ENCODE measurements around the gene LRRC2. TPM values are rescaled to one million over a fixed set of nuclear protein-coding genes. Genes with fewer than 3 reads are reported as not detected.

The LRRC2 gene
- total and polyA plus RNA-seq, 9 of the 15 experiments (the other 6 are each of a cell fraction or from before 2014, with no cell fraction given), result 0.01 to 0.04 (median 0.03) TPM; not detected in 5

- TF ChIP-seq RBM22 (IDR thresholded peaks at IDR 0.05; ENCODE audit: low read depth, low read length, poor library complexity, severe bottlenecking) (no peak), MAFK (IDR thresholded peaks at IDR 0.05; ENCODE audit: low read length) (peak; percentile 35; the same call in 1 of the 2 replicates), HES1 (IDR thresholded peaks at IDR 0.05; ENCODE audit: low read depth) (no peak), ZNF263 (CRISPR knock-in tag; IDR thresholded peaks at IDR 0.05; ENCODE audit: borderline replicate concordance) (no peak), ZNF384 (IDR thresholded peaks at IDR 0.05; ENCODE audit: low read depth, low read length) (peak; percentile 87), CBFA2T3 (IDR thresholded peaks at IDR 0.05) (no peak; the same call in 1 of the 2 replicates), TSC22D4 (tag; IDR thresholded peaks at IDR 0.05) (no peak), FOSL1 (tag; conservative IDR thresholded peaks at IDR 0.05) (peak; percentile 58), ATF3 (IDR thresholded peaks at IDR 0.05) (no peak), ATF3 (CRISPR knock-in tag; conservative IDR thresholded peaks at IDR 0.05) (no peak), MEF2A (IDR thresholded peaks at IDR 0.05; ENCODE audit: control insufficient read depth, low read depth, low read length) (no peak), ZNF561 (CRISPR knock-in tag; conservative IDR thresholded peaks at IDR 0.05) (no peak), ZNF589 (CRISPR knock-in tag; IDR thresholded peaks at IDR 0.05; ENCODE audit: low read depth) (no peak), ZNF785 (CRISPR knock-in tag; IDR thresholded peaks at IDR 0.05) (no peak), E2F4 (CRISPR knock-in tag; IDR thresholded peaks at IDR 0.05; ENCODE audit: low read depth) (no peak), PTRF (tag; IDR thresholded peaks at IDR 0.05) (no peak), KLF1 (tag; IDR thresholded peaks at IDR 0.05) (no peak), PHB2 (IDR thresholded peaks at IDR 0.05; ENCODE audit: low read depth) (no peak), HMG20A (CRISPR knock-in tag; conservative IDR thresholded peaks at IDR 0.05) (no peak)
Observed at GRCh38 chr3:46542344-46542743, 23.8 kb downstream of the LRRC2 start (continued).
